Measurements from ENCODE around the gene ASH1L. TPM values are rescaled to one million over a fixed set of nuclear protein-coding genes. Genes with fewer than 3 reads are reported as not detected.

Gene ASH1L
- total and polyA plus RNA-seq, 2 donors from 2014 or later, result 4.2 to 68.5 TPM

- no peak for DNase-seq
- Histone ChIP-seq H3K27me3 (ENCODE audit: control insufficient read depth, insufficient read depth, low read length) (no peaks in the 10 kb centered on the region), H3K9ac (ENCODE audit: low read length in 3 of 3) (no peak overlapping the region), H3K4me3 (ENCODE audit: low read length in 3 of 3) (no peak overlapping the region), H3K36me3 (ENCODE audit: control insufficient read depth in 2 of 3, insufficient read depth in 3 of 3, low read length in 3 of 3) (peaks cover 21 to 65% (median 55%) of the 10 kb centered on the region in 3 donors), H3K4me1 (ENCODE audit: control insufficient read depth in 2 of 3, insufficient read depth in 2 of 3, low read depth in 1 of 3, low read length in 3 of 3) (no peaks in the 10 kb centered on the region), H3K27ac (ENCODE audit: low read depth in 2 of 2, low read length in 2 of 2) (no peak overlapping the region), H3K9me3 (ENCODE audit: control insufficient read depth in 2 of 3, insufficient read depth in 1 of 3, low read length in 3 of 3) (no peaks in the 10 kb centered on the region)
- FAIRE-seq, result no peak
- TF ChIP-seq, protein P1, sequence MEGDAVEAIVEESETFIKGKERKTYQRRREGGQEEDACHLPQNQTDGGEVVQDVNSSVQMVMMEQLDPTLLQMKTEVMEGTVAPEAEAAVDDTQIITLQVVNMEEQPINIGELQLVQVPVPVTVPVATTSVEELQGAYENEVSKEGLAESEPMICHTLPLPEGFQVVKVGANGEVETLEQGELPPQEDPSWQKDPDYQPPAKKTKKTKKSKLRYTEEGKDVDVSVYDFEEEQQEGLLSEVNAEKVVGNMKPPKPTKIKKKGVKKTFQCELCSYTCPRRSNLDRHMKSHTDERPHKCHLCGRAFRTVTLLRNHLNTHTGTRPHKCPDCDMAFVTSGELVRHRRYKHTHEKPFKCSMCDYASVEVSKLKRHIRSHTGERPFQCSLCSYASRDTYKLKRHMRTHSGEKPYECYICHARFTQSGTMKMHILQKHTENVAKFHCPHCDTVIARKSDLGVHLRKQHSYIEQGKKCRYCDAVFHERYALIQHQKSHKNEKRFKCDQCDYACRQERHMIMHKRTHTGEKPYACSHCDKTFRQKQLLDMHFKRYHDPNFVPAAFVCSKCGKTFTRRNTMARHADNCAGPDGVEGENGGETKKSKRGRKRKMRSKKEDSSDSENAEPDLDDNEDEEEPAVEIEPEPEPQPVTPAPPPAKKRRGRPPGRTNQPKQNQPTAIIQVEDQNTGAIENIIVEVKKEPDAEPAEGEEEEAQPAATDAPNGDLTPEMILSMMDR (IDR thresholded peaks at IDR 0.05; ENCODE audit: borderline replicate concordance, extremely low read depth, insufficient read depth), result no peak
- intact Hi-C loops (cut with DNase I), result no loop called here
These were observed 219.8 kb downstream of the ASH1L start for GRCh38 chr1:155342842-155343241.

- Histone ChIP-seq H3K36me3 (ENCODE audit: control insufficient read depth in 2 of 3, insufficient read depth in 3 of 3, low read length in 3 of 3) (peaks cover 25 to 60% (median 42%) of the 10 kb centered on the region in 3 donors), H3K4me3 (ENCODE audit: low read length in 3 of 3) (no peak overlapping the region), H3K9ac (ENCODE audit: low read length in 3 of 3) (no peak overlapping the region), H3K27me3 (ENCODE audit: control insufficient read depth, insufficient read depth, low read length) (no peaks in the 10 kb centered on the region), H3K27ac (ENCODE audit: low read depth in 2 of 2, low read length in 2 of 2) (no peak overlapping the region), H3K4me1 (ENCODE audit: control insufficient read depth in 2 of 3, insufficient read depth in 2 of 3, low read depth in 1 of 3, low read length in 3 of 3) (peaks cover 0 to 3% (median 0%) of the 10 kb centered on the region in 3 donors), H3K9me3 (ENCODE audit: control insufficient read depth in 2 of 3, insufficient read depth in 1 of 3, low read length in 3 of 3) (no peaks in the 10 kb centered on the region)
- FAIRE-seq (no peak), DNase-seq (no peak)
- TF ChIP-seq, protein P1 (IDR thresholded peaks at IDR 0.05; ENCODE audit: borderline replicate concordance, extremely low read depth, insufficient read depth), result no peak
- intact Hi-C loops (cut with DNase I), result no loop called here
These were observed 223.0 kb downstream of the ASH1L start for GRCh38 chr1:155339515-155340097.

DNA sequence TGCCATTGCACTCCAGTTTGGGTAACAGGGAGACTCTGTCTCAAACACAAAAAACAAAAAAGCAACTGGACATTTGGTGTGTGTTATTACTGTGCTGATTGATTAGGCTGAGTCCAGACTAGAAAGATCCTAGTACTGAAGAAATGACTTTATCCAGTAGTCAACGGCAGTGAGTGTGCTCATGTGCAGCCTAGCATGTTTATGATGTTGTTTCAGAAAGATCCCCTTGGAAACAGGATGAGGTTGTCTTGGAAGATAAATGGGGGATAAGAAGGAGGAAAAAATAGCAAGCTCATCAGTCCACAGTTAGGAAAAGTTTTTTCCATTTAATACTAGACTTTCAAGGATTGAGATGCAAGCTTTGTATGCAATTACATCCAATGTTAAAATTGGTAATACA lies 227.6 kb downstream of the ASH1L start:
- Histone ChIP-seq H3K4me3 (ENCODE audit: low read length in 3 of 3) (no peak overlapping the region), H3K36me3 (ENCODE audit: control insufficient read depth in 2 of 3, insufficient read depth in 3 of 3, low read length in 3 of 3) (peaks cover 24 to 50% (median 29%) of the 10 kb centered on the region in 3 donors), H3K9ac (ENCODE audit: low read length in 3 of 3) (no peak overlapping the region), H3K9me3 (ENCODE audit: control insufficient read depth in 2 of 3, insufficient read depth in 1 of 3, low read length in 3 of 3) (no peaks in the 10 kb centered on the region), H3K4me1 (ENCODE audit: control insufficient read depth in 2 of 3, insufficient read depth in 2 of 3, low read depth in 1 of 3, low read length in 3 of 3) (peaks cover 0 to 3% (median 0%) of the 10 kb centered on the region in 3 donors), H3K27ac (ENCODE audit: low read depth in 2 of 2, low read length in 2 of 2) (no peak overlapping the region), H3K27me3 (ENCODE audit: control insufficient read depth, insufficient read depth, low read length) (no peaks in the 10 kb centered on the region)
- TF ChIP-seq, protein P1 (IDR thresholded peaks at IDR 0.05; ENCODE audit: borderline replicate concordance, extremely low read depth, insufficient read depth), result no peak
- no peak for FAIRE-seq
- intact Hi-C loops (cut with DNase I), result no loop called here
- peak in 2 of 5 donors; percentile 72 to 74 for DNase-seq
